Common myeloid progenitor, CD34-positive (primary cell): ENCODE data around the gene ETHE1.
A peak's percentile ranks its signal among the peaks of the same experiment; 100 is the strongest.
"Not testable (repeated sequence)": the region's sequence is repeated elsewhere in the genome, so short reads cannot be mapped to it uniquely, and the experiment has no call there.

Source experiments
- CTCF ChIA-PET: fragments of 350-600 bp; sonication (Branson Sonifier 250); formaldehyde crosslinking; loops from one replicate; lab custom pipeline; 2021; ENCODE audit warnings: antibody characterized with exemption; lab: Charles Lee
- POLR2A ChIA-PET: fragments of 350-600 bp; sonication (Branson Sonifier 250); formaldehyde crosslinking; loops from one replicate; lab custom pipeline; 2021; ENCODE audit warnings: antibody characterized with exemption; lab: Charles Lee
- DNase-seq, 3 donors: peaks; one replicate each; pipeline versions ENCODE4 v3.0.0 to v3.0.0-alpha.2; 2013
- H3K27ac ChIP-seq, 2 experiments: 1 replicate in 1 of 2; 2 replicates in 1 of 2; pipeline ENCODE4 v1.7.0; 2013; ENCODE audit warnings: inconsistent platforms in 2 of 2, low read length in 2 of 2, mild to moderate bottlenecking in 2 of 2, low read depth in 1 of 2, moderate library complexity in 1 of 2; ENCODE audit not compliant: severe bottlenecking in 2 of 2, insufficient read depth in 1 of 2, poor library complexity in 1 of 2
- H3K27me3 ChIP-seq, 5 experiments: replicated peaks in 2 of 5; 1 replicate in 3 of 5; 2 replicates in 2 of 5; pipeline versions ENCODE4 v1.6.1 to v1.7.0; 2013; ENCODE audit warnings: low read length in 4 of 5, mild to moderate bottlenecking in 2 of 5, moderate library complexity in 2 of 5, inconsistent platforms in 1 of 5; ENCODE audit not compliant: insufficient read depth in 5 of 5, control insufficient read depth in 4 of 5
- H3K36me3 ChIP-seq, 4 experiments: 1 replicate in 2 of 4; 2 replicates in 2 of 4; pipeline versions ENCODE4 v1.6.1 to v1.7.0; 2013; ENCODE audit warnings: low read length in 3 of 4, control low read depth in 1 of 4, mild to moderate bottlenecking in 1 of 4; ENCODE audit not compliant: control insufficient read depth in 4 of 4, insufficient read depth in 4 of 4
- H3K4me1 ChIP-seq, 4 experiments: 1 replicate in 3 of 4; 2 replicates in 1 of 4; pipeline versions ENCODE4 v1.6.1 to v1.7.1; 2013; ENCODE audit warnings: low read length in 3 of 4, mild to moderate bottlenecking in 3 of 4, control low read depth in 1 of 4, inconsistent platforms in 1 of 4, moderate library complexity in 1 of 4; ENCODE audit not compliant: control insufficient read depth in 4 of 4, insufficient read depth in 4 of 4; ENCODE audit errors: control extremely low read depth in 1 of 4
- H3K4me3 ChIP-seq, 7 experiments: 1 replicate in 4 of 7; 2 replicates in 3 of 7; pipeline versions ENCODE4 v1.5.1 to v1.7.0; 2013; ENCODE audit warnings: mild to moderate bottlenecking in 7 of 7, low read length in 6 of 7, moderate library complexity in 6 of 7, inconsistent platforms in 2 of 7, low read depth in 2 of 7, control low read depth in 1 of 7; ENCODE audit not compliant: insufficient read depth in 4 of 7, control insufficient read depth in 1 of 7; ENCODE audit errors: extremely low read depth in 1 of 7
- H3K9me3 ChIP-seq, 5 experiments: 1 replicate in 4 of 5; 2 replicates in 1 of 5; pipeline versions ENCODE4 v1.6.1 to v1.7.1; 2013; ENCODE audit warnings: low read length in 4 of 5, mild to moderate bottlenecking in 2 of 5, inconsistent platforms in 1 of 5, low read depth in 1 of 5, moderate library complexity in 1 of 5; ENCODE audit not compliant: control insufficient read depth in 4 of 5, insufficient read depth in 2 of 5; ENCODE audit errors: control extremely low read depth in 1 of 5
- WGBS: methylation state at CpG from one replicate; pipeline ENCODE4 v1.1.5; 2013; ENCODE audit not compliant: insufficient coverage; 5-methylcytosine and 5-hydroxymethylcytosine counted together

The ETHE1 gene

DNA sequence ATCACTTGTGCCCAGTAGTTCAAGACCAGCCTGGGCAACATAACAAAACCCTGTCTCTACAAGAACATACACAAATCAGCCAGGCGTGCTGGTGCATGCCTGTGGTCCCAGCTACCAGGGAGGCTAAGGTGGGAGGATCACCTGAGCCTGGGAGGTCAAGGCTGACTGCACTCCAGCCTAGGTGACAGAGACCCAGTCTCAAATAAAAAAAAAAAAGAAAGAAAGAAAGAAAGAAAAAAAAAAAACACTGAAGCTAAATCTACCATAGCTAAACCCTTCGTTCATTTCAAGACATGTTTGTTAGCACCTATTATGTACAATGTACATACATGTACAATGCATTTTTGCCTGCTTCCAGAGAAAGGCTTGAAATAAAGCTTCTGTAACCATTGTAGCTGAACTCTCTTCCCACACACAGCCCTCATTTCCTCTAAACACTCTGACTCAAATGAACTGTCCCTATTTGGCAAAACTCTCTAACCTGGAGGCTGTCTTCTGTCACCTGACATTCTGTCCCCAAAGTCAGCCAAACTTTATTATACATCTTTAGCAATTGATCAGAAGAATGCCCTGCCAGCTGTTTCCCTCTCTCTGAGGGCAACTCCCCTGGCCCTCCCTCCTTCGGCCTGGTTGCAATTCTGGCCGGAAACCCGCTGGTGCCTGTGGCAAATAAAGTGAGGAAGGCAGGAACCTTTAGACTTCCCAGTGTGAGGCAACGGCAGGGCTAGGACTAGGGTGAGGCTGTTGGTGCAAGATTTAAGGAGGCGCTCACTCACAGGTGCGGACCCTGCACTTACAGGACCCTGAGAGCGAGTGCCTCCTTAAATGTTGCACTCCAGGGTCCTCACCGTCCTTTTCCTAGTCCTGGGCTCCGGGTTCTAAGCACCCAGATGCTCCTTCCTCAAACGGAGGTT is 1.8 kb downstream of the ETHE1 start:
- ChIA-PET CTCF (interaction anchor here (0.9 to 11.8 kb wide), 5 partner anchors 9 to 94 kb away, joined by 3 to 304 read pairs (median 4); no protein-coding TSS in a partner anchor), POLR2A (no interaction called here)
- H3K4me1 ChIP-seq = peaks cover 0 to 42% (median 29%) of the 10 kb centered on the region in 4 experiments
- whole genome bisulfite sequencing = 0% methylated on average over 8 of the region's 12 CpGs
- no peaks in the 10 kb centered on the region for H3K9me3 ChIP-seq
- H3K36me3 ChIP-seq = peaks cover 0 to 7% (median 3%) of the 10 kb centered on the region in 4 experiments
- H3K4me3 ChIP-seq = peak overlapping the region; percentile 81 to 96 (median 88)
- peak overlapping the region in 1 of 2 experiments; percentile 74 for H3K27ac ChIP-seq
- peak; percentile 63 to 87 (median 79) for DNase-seq
- no peaks in the 10 kb centered on the region for H3K27me3 ChIP-seq

DNA sequence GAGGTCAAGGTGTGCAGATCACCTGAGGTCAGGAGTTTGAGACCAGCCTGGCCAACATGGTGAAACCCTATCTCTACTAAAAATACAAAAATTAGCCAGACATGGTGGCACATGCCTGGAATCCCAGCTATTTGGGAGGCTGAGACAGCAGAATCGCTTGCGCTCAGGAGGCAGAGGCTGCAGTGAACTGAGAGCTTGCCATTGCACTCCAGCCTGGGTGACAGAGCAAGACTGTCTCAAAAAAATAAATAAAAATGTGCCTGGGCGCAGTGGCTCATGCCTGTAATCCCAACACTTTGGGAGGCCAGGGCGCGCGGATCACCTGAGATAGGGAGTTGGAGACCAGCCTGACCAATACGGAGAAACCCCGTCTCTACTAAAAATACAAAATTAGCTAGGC is 3.3 kb downstream of the ETHE1 start:
- H3K27ac ChIP-seq, H3K36me3 ChIP-seq, H3K4me3 ChIP-seq, H3K9me3 ChIP-seq, POLR2A ChIA-PET, DNase-seq, H3K27me3 ChIP-seq: not testable (repeated sequence)
- peaks cover 0 to 50% (median 29%) of the 10 kb centered on the region in 4 experiments for H3K4me1 ChIP-seq
- CTCF ChIA-PET = interaction anchor here (0.7 to 11.8 kb wide), 8 partner anchors 9 to 120 kb away, joined by 3 to 304 read pairs (median 4); partner anchors contain the start of gene ZNF575
- WGBS = 95% methylated on average over 7 of the region's 8 CpGs

DNA sequence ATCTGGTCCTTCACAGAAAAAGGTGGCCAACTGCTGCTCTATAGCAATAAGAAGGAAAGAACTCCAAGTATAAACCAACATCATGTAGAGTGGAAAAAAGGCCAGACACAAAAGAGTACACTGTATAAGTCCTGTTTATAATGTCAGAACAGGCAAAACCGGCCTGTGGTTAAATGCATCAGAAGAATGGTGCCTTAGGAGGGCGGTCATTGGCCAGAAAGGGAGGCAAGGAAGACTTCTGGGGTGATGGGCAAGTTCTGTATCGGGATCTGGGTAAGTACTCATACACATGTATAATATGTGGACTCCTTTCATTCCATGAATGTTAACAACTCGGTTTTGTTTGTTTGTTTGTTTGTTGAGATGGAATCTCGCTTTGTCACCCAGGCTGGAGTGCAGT is 4.1 kb downstream of the ETHE1 start:
- POLR2A ChIA-PET = no interaction called here
- Histone ChIP-seq H3K4me3 (no peak overlapping the region), H3K4me1 (peaks cover 0 to 50% (median 29%) of the 10 kb centered on the region in 4 experiments)

DNA sequence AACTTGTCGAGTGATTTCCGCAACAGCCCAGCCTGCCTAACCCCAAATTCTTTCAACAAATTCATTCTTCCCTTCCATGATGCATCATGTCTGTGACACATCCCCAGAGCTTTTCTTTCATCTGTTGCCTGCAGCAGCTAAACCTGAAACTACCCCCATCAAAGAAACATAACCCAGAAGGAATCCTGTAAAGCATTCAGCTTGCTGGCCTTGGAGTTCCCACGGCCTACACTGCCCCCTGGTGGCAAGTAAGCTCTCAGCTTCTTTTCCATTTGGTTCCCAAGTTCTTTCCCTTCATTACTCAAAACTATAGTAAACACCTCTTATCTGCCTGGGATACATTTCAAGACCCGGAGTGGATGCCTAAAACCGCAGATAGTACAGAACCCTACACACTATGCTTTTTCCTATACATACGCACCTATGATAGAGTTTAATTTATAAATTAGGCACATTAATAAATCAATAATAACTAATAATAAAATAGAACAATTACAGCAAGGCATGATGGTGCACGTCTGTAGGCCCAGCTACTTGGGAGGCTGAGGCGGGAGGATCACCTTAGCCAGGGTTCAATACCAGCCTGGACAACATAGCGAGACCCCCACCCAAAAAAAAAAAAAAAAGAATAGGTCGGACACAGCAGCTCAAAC is 7.4 kb downstream of the ETHE1 start:
- peaks cover 0 to 20% (median 5%) of the 10 kb centered on the region in 4 experiments for H3K4me1 ChIP-seq
- peaks cover 0 to 13% (median 3%) of the 10 kb centered on the region in 4 experiments for H3K36me3 ChIP-seq
- WGBS = 80% methylated on average over 5 of the region's 10 CpGs
- ChIA-PET CTCF (interaction anchor here (0.6 to 11.8 kb wide), 26 partner anchors 9 to 256 kb away, joined by 3 to 304 read pairs (median 4); partner anchors contain the start of genes PHLDB3 and ZNF575), POLR2A (interaction anchor here (1.1 to 1.3 kb wide), 2 partner anchors 14 to 72 kb away, joined by 4 to 7 read pairs; partner anchors contain the start of gene ZNF575)
- no peak overlapping the region for H3K4me3 ChIP-seq
- H3K9me3 ChIP-seq = no peaks in the 10 kb centered on the region
- H3K27me3 ChIP-seq = no peaks in the 10 kb centered on the region
- peak; percentile 84 to 92 (median 86) for DNase-seq
- H3K27ac ChIP-seq = no peak overlapping the region

More for the DNA sequence above, 4.1 kb downstream of the ETHE1 start:
- DNase-seq = no peak
- 100% methylated on average over 3 of the region's 5 CpGs for WGBS
- Histone ChIP-seq H3K9me3 (no peaks in the 10 kb centered on the region), H3K27me3 (no peaks in the 10 kb centered on the region), H3K27ac (no peak overlapping the region), H3K36me3 (peaks cover 0 to 7% (median 3%) of the 10 kb centered on the region in 4 experiments)
- CTCF ChIA-PET = interaction anchor here (1.0 to 11.8 kb wide), 4 partner anchors 10 to 92 kb away, joined by 3 to 304 read pairs (median 34); partner anchors contain the start of gene ZNF575

DNA sequence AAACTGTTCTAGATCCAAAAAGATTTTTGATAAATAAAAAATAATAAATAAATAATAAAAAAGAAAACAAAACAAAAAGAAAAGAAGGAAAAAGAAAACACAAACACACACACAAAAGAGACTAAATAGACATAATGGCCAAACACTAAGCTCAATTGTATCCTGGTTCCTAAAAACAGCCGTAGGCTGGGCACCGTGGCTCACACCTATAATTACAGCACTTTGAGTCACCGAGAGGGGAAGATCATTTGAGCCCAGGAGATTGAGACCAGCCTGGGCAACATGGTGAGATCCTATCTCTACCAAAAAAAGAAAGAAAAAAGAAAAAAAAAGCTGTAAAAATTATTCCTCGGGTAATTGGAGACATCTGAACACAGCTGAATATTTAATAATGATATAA is 8.9 kb downstream of the ETHE1 start:
- Histone ChIP-seq H3K9me3 (no peaks in the 10 kb centered on the region), H3K4me3 (no peak overlapping the region), H3K4me1 (peaks cover 0 to 13% (median 0%) of the 10 kb centered on the region in 4 experiments), H3K27me3 (no peaks in the 10 kb centered on the region), H3K27ac (no peak overlapping the region), H3K36me3 (peaks cover 0 to 17% (median 3%) of the 10 kb centered on the region in 4 experiments)
- WGBS = 100% methylated on average over 2 of the region's 4 CpGs
- ChIA-PET CTCF (interaction anchor here (2.4 to 11.8 kb wide), 4 partner anchors 30 to 87 kb away, joined by 10 to 304 read pairs (median 39); no protein-coding TSS in a partner anchor), POLR2A (no interaction called here)
- DNase-seq = no peak

DNA sequence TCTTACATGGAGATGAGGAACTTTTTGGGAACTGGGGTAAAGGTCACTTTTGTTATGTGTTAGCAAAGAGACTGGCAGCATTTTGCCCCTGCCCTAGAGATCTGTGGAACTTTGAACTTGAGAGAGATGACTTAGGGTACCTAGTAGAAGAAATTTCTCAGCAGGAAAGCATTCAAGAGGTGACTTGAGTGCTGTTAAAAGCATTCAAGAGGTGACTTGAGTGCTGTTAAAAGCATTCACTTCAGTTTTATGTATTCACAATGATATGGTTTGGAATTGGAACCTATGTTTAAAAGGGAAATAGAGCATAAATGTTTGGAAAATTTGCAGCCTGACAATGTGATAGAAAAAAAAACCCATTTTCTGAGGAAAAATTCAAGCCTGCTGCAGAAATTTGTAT is 14.6 kb downstream of the ETHE1 start:
- POLR2A ChIA-PET, DNase-seq, H3K27ac ChIP-seq, H3K4me3 ChIP-seq, H3K4me1 ChIP-seq, H3K9me3 ChIP-seq, CTCF ChIA-PET, H3K27me3 ChIP-seq: not testable (repeated sequence)
- peaks cover 8 to 42% (median 21%) of the 10 kb centered on the region in 4 experiments for H3K36me3 ChIP-seq
